Measurements from ENCODE around the gene CRABP1.

- no peak for TF ChIP-seq CTCF (IDR thresholded peaks at IDR 0.05 in 4 of 5, conservative IDR thresholded peaks at IDR 0.05 in 1 of 5)
- no peak for TF ChIP-seq POLR2A (IDR thresholded peaks at IDR 0.05)
Observed at GRCh38 chr15:78302579-78303312, 37.4 kb upstream of the CRABP1 start.

Measured in gastrocnemius medialis (tissue), 4 donors.